Measurements from ENCODE around the gene SREBF2.

GRCh38 chr22:41893591-41894375, 60.9 kb downstream of the SREBF2 start:
- TF ChIP-seq EZH2 (IDR thresholded peaks at IDR 0.05) (no peak), POLR2AphosphoS5 (IDR thresholded peaks at IDR 0.05; ENCODE audit: borderline replicate concordance, low read depth, low read length) (no peak), FOXP2 (optimal IDR thresholded peaks at IDR 0.05; ENCODE audit: control extremely low read depth, extremely low read length, insufficient read depth) (no peak)

Data from SK-N-MC (cell line).